GM20000 (cell line): Measurements from ENCODE around the gene ADAMTS7.
"Not testable (repeated sequence)": the region's sequence is repeated elsewhere in the genome, so short reads cannot be mapped to it uniquely, and the experiment has no call there.

Experiments used
- DNase-seq: peaks from one replicate; pipeline ENCODE4 v3.0.0; 2012; ENCODE audit warnings: low spot score
- TF ChIP-seq, protein P1 (sequence below): IDR thresholded peaks from 2 replicates; pipeline ENCODE4 v1.5.1; 2012; ENCODE audit warnings: mild to moderate bottlenecking, control low read depth; ENCODE audit errors: extremely low read depth, missing control alignments

The ADAMTS7 gene

DNA sequence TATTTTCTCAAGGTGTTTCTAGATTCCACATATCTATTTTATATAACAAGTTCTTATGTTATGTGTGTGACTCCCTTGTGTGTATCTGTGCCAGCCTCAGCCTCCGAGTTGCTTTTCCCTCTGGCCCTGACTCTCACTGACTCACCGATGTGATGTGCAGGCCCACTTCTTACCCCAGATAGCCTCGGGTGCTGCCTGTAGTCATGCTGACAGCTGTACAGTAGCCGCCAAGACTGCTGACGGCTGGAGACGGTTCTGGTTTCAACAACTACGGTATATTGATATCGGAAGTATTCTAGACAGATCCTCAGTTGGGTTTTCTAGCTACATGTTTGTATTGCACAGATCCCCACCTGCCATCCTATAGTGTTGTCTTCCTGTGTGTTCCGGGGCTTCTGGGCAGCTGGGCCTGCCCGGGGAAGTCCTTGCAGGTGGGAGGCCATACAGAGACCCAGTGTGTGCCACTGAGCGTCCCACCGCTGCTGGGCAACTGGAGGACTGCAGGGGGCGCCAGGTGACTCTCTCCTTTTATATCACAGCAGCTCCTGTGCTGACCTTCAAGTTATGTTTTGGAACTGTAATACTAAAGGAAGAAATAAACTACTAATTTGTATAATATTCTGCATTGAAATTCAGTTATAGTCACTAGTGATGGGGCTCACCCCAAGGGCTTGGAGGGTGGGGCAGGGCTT lies 55.2 kb downstream of the ADAMTS7 start:
- peak; percentile 57 for DNase-seq
- TF ChIP-seq, protein P1, sequence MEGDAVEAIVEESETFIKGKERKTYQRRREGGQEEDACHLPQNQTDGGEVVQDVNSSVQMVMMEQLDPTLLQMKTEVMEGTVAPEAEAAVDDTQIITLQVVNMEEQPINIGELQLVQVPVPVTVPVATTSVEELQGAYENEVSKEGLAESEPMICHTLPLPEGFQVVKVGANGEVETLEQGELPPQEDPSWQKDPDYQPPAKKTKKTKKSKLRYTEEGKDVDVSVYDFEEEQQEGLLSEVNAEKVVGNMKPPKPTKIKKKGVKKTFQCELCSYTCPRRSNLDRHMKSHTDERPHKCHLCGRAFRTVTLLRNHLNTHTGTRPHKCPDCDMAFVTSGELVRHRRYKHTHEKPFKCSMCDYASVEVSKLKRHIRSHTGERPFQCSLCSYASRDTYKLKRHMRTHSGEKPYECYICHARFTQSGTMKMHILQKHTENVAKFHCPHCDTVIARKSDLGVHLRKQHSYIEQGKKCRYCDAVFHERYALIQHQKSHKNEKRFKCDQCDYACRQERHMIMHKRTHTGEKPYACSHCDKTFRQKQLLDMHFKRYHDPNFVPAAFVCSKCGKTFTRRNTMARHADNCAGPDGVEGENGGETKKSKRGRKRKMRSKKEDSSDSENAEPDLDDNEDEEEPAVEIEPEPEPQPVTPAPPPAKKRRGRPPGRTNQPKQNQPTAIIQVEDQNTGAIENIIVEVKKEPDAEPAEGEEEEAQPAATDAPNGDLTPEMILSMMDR = peak; percentile 30

DNA sequence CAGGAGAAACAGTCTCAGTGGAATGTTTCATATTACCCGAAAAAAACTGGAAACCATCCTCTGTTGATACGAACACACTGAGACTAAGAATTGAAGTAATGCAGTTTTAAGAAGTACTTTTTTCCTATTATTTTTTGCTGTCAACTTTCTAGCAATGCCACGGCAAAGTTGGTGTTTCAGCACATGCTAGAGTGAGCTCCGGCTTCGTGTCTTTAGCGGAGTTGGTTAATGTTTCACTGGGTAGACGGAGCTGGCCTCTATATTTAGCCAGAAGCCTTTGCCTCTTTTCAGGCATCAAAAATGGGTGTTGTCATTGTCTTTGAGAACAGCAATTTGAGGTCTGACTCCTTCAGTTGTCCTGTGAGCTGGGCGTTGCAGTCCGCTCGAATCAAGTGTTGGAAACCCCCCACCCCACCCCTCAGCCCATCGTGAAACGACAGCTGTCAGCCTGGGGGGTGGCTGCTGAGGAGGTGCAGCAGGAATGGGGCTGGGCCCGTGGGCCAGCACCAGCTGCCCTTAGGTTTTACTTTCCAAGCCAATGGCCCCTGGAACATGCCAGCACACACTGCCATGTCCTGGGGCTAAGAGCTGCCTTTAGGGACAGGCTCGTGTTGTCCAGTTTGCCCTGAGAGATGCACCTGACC lies 56.5 kb downstream of the ADAMTS7 start:
- not testable (repeated sequence) for DNase-seq

DNA sequence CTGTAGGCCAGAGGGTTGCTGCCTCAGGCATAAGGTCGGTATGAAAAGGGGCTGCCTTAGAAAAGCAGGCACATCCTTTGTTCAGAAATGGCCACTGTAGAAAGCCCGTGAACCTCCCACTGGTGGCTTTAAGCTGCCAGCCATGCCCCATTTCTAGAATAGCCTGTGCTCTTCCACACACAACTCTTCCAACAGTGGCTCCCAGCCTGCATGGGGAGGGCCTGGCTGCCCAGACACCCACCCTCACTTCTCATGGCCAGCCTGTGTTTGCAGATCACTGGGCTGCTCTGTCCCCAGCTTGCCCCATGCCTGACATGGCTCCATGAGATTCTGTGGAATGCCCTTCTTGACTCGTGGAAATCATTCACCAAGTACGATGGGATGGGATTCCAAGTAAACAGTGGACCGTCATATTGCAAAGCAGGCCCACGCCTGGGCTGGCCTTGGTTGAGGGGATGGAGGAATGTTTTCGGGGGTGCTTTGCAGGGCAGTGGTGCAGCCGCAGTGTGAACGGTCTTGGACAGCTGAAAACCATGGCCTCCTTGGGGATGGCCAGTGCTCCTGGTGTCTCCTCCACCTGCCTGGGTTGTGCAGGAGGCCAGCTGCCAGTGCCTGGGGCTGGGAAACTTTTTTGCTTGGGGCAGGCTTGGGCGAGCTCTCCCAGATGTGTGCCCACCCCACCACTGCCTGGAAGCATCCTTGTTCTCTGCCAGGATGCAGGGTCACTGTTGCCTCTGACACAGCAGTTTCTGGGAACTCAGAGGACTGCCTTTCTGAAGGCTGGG lies 57.3 kb downstream of the ADAMTS7 start:
- not testable (repeated sequence) for DNase-seq

DNA sequence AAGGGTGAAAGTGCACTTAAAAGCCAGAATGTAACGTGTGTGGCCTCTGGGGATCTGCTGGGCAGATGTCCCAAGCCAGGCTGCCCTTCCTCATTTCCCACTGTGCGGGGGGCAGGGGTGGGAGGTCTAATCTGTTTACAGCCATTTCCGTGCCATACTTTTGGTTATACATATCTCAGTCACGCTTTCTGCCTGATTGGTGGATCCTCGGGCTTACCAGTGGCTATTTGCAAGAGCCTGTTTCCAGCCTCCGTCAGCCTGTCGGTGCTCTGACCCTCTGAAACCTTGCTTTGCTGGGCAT lies 58.0 kb downstream of the ADAMTS7 start:
- not testable (repeated sequence) for DNase-seq

DNA sequence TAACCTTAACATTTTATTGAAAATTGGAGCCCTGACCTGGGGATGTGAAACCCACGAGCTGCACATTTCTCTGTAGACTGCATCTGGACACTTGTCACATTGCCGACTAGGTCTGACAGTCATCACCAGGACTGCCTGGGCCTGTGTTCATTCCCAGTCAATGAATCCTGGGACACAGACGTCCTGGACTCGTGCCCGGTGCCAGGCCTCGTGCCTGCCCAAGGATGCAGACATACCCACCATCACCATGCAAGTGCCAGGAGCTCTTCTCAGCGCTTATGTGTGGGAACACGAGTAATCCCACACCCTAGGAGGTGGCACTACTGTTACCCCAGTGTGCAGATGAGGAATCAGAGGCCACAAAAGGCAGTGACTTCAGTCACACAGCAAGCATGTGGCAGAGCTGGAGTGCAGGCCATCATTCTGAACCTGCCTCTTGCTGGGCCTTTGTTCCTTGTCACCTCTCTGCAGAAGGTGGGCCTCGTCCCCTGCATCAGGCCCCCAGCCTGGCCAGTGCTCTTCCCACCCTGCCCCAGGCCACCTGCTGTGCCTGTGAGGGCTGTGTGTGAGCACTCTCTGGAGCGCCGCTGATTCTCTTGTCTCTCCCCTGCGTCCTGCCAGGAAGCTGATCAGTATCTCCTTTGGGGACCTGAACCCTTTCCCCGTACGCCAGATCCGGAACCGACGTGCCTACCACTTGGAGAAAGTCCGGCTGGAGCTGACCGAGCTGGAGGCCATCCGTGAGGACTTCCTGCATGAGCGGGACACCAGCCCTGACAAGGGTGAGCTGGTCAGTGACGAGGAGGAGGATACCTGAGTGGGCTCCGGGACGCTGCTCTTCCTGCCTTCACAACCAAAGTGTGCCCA lies 58.5 kb downstream of the ADAMTS7 start:
- TF ChIP-seq, protein P1 = no peak

DNA sequence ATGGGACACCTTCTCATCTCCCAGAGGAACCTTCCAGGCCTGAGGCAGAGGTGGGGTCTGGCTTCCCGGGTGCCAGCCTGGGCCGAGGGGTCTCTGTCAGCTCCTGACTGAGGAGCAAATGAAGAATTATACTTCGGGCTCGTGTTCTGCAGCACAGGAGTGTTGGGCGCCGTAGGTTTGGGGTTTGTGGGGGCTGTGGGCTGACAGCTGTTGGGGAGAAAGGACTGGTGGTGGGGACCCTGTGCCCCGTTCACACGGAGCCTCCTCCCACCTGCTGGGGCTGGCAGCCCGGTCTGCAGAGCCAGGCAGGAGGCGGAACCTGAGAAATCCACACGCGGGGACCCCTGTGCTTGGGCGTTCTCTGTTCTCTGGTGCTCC lies 59.7 kb downstream of the ADAMTS7 start:
- DNase-seq = no peak
- TF ChIP-seq, protein P1 = no peak

More for the DNA sequence above, 58.5 kb downstream of the ADAMTS7 start:
- DNase-seq = no peak

DNA sequence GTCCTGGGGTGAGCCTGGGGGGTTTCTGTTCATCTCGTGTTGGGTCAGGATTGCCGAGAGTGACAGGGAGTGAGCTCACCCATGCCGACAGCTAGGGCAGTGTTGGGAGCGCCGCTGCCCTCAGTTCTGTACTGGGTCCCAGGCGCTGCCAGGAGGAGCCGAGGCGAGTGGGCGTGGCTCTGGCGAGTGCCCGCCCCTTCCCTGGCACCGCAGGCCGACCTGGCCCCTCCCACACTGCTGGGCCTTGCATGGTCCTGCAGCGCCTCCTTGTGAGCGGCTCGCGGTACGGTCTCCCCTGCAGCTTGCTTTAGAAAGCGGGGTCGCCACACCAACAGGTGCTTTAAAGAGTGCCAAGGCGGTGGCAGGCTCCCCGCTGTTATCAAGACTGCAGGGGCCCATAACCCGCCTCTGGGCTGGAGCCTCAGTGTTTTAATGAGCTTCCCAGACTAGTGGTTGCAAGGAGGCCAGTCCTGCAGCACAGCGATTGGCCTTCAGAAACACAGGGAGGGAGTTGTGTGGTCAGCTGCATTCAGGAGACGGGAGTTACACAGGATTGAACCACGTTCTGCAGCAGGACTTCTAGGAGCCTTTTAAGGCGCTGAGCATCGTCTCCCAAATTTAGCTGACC lies 60.2 kb downstream of the ADAMTS7 start:
- TF ChIP-seq, protein P1 = peak; percentile 59
- peak; percentile 85 for DNase-seq

DNA sequence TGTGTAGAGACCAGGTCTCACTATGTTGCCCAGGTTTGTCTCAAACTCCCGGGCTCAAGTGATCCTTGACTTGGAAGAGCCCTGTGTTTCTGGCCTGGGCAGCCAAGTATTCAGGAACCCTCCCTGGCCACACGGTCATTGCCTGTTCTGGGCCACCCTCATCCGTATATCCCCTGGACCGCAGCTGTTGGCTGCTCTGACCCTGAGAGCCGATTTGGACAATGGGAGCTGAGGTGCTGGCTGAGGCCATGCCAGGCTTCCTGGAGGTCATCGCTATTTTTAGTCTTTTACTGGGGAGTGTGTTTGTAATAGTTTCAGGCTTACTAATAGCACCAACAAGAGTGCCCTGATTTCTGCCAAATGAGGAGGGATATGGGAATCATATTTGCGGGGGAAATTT lies 60.7 kb downstream of the ADAMTS7 start:
- TF ChIP-seq, protein P1 = no peak
- no peak for DNase-seq
